SW480 (cell line): ENCODE results near the gene RPS6KA6.
"Not testable (repeated sequence)": the region's sequence is repeated elsewhere in the genome, so short reads cannot be mapped to it uniquely, and the experiment has no call there.

Source experiments
- DNase-seq: peaks from one replicate; pipeline ENCODE4 v3.0.0-alpha.2; 2016; ENCODE audit warnings: low spot score

RPS6KA6 gene

DNA sequence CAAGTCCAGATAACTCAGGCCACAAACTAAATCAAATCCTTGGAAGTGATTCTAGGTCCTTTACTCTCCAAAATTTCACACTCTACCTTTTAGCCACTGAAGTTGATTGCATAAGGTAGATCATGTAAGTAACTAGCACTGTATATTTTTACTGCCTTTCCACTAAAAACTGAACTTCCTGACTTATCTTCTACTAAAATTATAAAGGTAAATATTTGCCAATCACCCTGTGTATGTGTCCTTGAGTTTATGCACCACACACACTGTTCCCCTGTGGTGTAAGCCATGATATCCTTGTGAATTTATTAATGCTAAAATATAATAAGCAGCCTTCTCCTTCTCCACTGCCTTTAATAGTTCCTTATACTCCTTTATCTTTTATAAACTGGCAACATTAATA, 25.6 kb downstream of the RPS6KA6 start:
- no peak for DNase-seq

DNA sequence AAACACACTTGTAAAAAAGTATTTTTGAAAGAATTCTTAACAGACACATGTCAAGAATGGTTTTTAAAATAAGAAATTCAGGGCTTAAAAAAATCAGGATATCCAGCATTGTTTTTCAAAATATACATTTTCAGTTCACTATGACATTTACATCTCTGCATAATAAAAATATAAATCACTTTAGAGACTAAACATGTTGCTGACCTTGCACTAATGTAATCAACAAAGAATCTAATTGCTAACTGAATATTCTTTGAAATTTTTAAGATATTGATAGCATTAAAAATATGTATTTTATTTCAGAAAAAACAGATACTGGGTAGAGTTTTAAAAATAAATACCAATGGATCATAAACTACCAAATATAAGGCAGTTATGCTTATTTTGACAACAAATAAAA, 26.4 kb downstream of the RPS6KA6 start:
- DNase-seq, result no peak

- no peak for DNase-seq
Observed at GRCh38 chrX:84160736-84161135, 27.3 kb downstream of the RPS6KA6 start.

- no peak for DNase-seq
Observed at GRCh38 chrX:84156821-84157220, 31.2 kb downstream of the RPS6KA6 start.

GRCh38 chrX:84155938-84156337, 32.1 kb downstream of the RPS6KA6 start:
- DNase-seq, result no peak

DNA sequence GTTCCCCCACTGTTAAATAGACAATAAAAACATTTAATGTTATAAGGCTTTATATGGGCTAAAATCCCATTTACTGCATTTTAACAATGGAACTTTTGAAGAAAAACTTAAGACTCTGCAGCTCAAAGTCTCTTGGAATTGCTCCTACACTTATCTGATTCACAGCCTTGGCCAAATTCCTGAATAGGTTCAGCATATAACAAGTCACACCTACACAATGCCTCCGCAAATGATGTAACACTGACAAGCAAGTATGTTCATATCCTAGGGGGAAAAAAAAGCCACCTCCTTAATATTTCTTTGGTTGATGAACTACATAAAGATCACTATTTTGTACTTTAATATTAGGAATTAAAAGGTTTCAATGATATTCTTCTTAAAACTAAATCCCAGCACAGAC, 34.5 kb downstream of the RPS6KA6 start:
- DNase-seq, result no peak

DNA sequence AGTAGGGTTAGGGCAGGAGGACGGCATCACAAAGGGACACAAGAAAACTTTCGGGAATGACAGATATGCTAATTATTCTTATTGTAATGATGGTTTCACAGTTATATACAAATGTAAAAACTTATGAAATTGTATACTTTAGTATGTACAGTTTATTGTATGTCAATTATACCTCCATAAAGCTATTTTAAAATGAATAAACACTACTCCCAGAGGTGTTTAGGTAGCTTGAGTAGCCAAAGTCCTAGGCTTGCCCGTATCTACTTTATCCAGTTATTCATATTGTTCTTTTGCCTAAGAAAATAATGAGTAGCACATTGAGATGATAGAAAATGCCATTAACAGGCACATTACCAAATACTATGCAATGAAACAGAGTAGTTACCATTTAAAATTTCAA, 43.0 kb downstream of the RPS6KA6 start:
- DNase-seq, result no peak

- no peak for DNase-seq
Observed at GRCh38 chrX:84144281-84144680, 43.7 kb downstream of the RPS6KA6 start.

GRCh38 chrX:84133023-84133422, 55.0 kb downstream of the RPS6KA6 start:
- DNase-seq, result no peak

GRCh38 chrX:84123585-84123984, 64.4 kb downstream of the RPS6KA6 start:
- no peak for DNase-seq

DNA sequence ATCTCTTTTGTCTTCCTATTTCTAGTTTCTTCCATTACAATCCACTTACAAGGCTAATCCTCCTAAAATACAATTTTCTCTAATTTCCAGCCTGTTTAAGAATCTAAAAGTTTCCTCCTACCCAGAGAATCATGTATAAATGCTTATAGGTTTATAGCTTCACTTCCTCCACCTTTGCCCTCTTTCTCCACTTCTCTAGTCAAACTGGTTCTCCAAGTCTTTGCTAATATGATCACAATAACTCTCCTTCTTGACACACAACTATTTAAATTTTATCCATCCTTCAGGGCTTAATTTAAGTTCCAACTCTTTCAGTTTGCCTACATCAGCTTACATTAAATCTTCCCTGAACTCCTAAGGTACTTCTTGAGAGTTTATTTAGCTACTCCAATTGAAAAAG, 69.2 kb downstream of the RPS6KA6 start:
- DNase-seq, result no peak

DNA sequence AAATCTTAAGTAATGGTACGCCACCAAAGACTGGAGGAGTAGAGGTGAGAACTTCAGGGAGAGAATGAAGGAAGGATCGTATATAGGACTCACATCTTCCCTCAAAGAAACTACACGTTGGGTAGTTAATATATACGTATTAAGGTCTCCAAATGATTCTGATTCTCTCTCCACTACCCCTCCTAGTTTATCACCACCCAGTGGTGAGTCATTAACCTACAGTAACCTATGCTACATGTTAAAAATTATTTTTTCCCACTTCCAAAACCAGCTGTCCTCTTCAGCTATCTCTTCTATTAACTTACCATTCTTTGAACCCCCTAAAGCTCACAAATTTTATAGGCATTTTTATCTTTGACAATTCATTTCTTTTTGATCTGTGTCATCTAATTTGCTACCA, 69.7 kb downstream of the RPS6KA6 start:
- DNase-seq, result no peak

- DNase-seq, result no peak
Observed at GRCh38 chrX:84108584-84108983, 79.4 kb downstream of the RPS6KA6 start.

DNA sequence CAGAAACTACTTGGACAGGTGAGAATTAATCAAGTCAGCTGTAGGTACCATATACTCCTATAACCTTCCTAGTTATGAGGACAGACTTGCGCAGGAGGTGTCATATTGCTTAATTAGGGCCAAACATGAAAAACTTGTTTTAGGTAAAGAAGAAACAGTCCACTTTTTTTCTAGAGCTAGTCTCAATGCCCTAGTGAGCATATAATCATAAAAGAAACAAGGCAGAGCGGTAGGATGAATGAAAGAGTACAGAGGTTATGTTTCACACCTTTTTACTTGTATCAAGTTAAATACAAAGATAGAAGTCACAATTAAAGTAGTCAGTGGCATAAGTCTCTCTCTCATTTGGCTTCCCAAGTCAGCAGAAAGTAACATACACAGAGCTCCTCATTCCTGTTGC, 88.9 kb downstream of the RPS6KA6 start:
- DNase-seq, result no peak

DNA sequence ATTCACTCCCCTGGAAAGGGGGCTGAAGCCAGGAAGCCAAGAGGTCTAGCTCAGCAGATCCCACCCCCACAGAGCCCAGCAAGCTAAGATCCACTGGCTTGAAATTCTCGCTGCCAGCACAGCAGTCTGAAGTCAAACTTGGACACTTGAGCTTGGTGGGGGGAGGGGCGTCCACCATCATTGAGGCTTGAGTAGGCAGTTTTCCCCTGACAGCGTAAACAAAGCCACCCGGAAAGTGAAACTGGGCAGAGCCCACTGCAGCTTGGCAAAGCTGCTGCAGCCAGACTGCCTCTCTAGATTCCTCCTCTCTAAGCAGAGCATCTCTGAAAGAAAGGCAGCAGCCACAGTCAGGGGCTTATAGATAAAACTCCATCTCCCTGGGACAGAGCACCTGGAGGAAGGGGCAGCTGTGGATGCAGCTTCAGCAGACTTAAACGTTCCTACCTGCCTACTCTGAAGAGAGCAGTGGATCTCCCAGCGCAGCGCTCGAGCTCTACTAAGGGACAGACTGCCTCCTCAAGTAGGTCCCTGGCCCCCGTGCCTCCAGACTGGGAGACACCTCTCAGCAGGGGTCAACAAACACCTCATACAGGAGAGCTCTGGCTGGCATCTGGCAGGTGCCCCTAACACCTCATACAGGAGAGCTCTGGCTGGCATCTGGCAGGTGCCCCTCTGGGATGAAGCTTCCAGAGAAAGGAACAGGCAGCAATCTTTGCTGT, 108.4 kb downstream of the RPS6KA6 start:
- DNase-seq, result not testable (repeated sequence)

DNA sequence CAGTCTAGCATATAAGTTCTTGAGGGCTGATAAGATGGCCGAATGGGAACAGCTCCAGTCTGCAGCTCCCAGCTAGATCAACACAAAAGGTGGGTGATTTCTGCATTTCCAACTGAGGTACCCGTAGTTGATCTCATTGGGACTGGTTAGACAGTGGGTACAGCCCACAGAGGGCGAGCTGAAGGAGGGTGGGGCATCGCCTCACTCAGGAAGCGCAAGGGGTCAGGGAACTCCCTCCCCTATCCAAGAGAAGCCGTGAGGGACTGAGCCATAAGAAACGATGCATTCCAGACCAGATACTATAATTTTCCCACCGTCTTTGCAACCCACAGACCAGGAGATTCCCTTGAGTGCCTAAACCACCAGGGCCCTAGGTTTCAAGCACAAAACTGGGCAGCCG, 109.0 kb downstream of the RPS6KA6 start:
- no peak for DNase-seq

DNA sequence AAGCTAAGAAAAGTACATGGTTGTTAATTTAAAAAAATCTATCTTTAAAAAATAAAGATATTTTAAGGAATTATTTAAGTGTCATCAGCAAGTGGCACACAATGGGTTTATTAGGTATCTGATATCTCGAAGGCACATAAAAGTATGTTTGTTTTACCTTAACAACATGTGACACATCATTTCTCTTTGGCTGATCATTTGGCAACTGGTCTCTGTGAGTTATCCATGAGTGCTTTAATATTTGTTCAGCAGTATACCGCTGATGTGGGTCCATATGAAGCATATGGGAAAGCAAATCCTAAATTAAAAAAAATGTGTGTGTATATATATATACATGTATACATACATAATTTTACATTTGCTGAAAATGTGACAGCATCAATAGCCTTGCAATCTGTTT, 123.2 kb downstream of the RPS6KA6 start:
- DNase-seq, result no peak

- DNase-seq, result no peak
Observed at GRCh38 chrX:84064164-84064563, 123.8 kb downstream of the RPS6KA6 start.

DNA sequence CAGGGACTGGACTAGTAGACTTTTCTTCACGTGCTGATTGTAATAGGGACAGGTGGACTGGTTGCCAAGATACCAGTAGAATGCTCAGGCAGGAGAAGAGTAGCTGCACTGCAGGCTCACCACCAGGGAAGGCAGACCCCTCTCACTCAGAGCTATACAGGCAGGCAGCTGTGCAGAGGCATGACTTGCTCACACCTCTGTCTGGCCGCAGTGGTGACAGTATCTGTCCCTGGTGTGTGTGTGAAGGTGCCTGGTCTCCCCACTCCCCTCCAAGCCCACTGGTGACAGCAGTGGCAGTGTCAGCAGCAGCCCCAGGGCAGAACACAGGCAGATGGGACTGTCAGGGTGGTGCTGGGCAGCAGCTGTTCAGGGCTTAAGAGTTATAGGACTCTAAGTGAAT, 140.7 kb downstream of the RPS6KA6 start:
- no peak for DNase-seq

DNA sequence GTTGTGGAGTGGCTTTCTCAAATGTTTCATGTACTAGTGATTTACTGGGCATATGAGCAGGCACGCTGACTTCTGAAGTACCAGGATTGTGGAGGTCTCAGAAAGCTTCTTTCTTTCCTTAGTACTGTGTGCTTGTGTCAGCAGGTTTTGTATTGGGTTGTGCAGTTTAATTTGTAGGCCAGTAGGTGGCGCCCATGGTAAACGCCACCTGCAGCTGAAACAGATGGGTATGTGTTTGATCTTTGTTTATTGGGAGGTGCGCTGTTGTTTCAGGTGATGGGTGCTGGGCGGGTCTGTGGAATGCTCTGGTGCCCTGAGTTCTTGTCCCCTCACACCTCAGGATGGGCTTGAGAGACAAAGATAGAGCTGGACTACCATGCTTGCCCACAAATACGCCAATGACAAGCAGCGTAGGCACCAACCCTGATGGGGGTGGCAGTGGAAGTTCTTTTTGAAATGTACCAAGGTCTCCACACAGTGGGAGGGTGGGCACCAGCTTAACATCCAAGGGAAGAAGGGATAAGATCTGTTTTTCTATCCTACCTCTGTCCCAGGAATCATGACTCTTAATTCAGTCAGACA, 141.5 kb downstream of the RPS6KA6 start:
- peak; percentile 33 for DNase-seq

GRCh38 chrX:84044051-84044450, 143.9 kb downstream of the RPS6KA6 start:
- DNase-seq, result no peak
